Measurements from ENCODE around the gene GRM1.

The GRM1 gene

GRCh38 chr6:146381486-146381885, 352.6 kb downstream of the GRM1 start:
- TF ChIP-seq CTBP1 (IDR thresholded peaks at IDR 0.05; ENCODE audit: borderline replicate concordance) (no peak), BHLHE40 (IDR thresholded peaks at IDR 0.05; ENCODE audit: borderline replicate concordance) (no peak), LEF1 (IDR thresholded peaks at IDR 0.05; ENCODE audit: borderline replicate concordance) (no peak), HDGF (IDR thresholded peaks at IDR 0.05; ENCODE audit: borderline replicate concordance) (no peak), PKNOX1 (IDR thresholded peaks at IDR 0.05) (no peak), FOXK2 (IDR thresholded peaks at IDR 0.05) (no peak), FOXA1 (IDR thresholded peaks at IDR 0.05) (no peak), ARNT (IDR thresholded peaks at IDR 0.05) (no peak), ELF4 (IDR thresholded peaks at IDR 0.05) (no peak), SUZ12 (IDR thresholded peaks at IDR 0.05) (no peak), NFRKB (IDR thresholded peaks at IDR 0.05) (no peak), FOXM1 (IDR thresholded peaks at IDR 0.05; ENCODE audit: borderline replicate concordance) (no peak), L3MBTL2 (conservative IDR thresholded peaks at IDR 0.05) (no peak), ZNF384 (IDR thresholded peaks at IDR 0.05) (no peak), TARDBP (IDR thresholded peaks at IDR 0.05) (no peak)
- DNase-seq (ENCODE audit: extremely low spot score), result no peak
- ChIA-PET POLR2A (no interaction called here), CTCF (no interaction called here)

DNA sequence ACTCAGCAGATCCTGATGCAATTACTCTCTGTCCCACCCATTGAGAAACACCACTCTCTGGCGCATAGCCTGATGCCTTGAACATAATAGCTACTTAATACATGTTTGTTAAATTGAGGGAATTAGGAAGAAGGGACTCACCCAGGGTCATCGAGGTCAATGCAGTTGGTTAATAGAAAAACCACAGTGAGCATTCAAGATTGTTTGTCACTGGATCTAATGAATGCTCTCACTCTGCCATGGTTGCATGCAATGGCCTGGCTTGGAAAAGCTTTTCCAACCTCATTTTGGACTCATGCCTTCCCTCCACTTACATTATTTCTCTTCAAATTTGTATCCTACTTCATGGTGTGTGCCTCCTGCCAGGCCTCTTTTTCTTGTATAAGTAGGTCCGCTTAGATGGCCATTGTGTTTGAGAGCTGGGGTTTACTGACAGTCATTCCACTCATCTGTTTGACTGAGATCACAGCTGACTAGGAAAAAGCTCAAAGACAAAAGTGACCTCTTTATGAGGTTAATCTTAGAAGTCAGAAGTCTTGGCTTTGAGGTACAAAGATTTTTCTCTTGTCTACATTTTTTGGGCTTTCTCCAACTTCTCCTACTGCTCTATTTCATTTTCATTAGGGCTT, 360.0 kb downstream of the GRM1 start:
- ChIA-PET POLR2A (no interaction called here), CTCF (no interaction called here)
- no peak for DNase-seq (ENCODE audit: extremely low spot score)
- no peak for TF ChIP-seq L3MBTL2 (conservative IDR thresholded peaks at IDR 0.05)
- TF ChIP-seq SP1 (IDR thresholded peaks at IDR 0.05), result no peak
- TF ChIP-seq FOXK2 (IDR thresholded peaks at IDR 0.05), result no peak
- TF ChIP-seq TARDBP (IDR thresholded peaks at IDR 0.05), result no peak
- TF ChIP-seq PKNOX1 (IDR thresholded peaks at IDR 0.05), result no peak
- TF ChIP-seq CTBP1 (IDR thresholded peaks at IDR 0.05; ENCODE audit: borderline replicate concordance), result no peak
- TF ChIP-seq ZNF384 (IDR thresholded peaks at IDR 0.05), result no peak
- TF ChIP-seq BHLHE40 (IDR thresholded peaks at IDR 0.05; ENCODE audit: borderline replicate concordance), result no peak
- TF ChIP-seq HDGF (IDR thresholded peaks at IDR 0.05; ENCODE audit: borderline replicate concordance), result no peak

- POLR2A ChIA-PET, result no interaction called here
- DNase-seq (ENCODE audit: extremely low spot score), result no peak
- CTCF ChIA-PET, result no interaction called here
- TF ChIP-seq FOXK2 (IDR thresholded peaks at IDR 0.05) (no peak), FOXA1 (IDR thresholded peaks at IDR 0.05) (no peak), PKNOX1 (IDR thresholded peaks at IDR 0.05) (no peak), SUZ12 (IDR thresholded peaks at IDR 0.05) (no peak), ELF4 (IDR thresholded peaks at IDR 0.05) (no peak), BHLHE40 (IDR thresholded peaks at IDR 0.05; ENCODE audit: borderline replicate concordance) (no peak), HDGF (IDR thresholded peaks at IDR 0.05; ENCODE audit: borderline replicate concordance) (no peak), L3MBTL2 (conservative IDR thresholded peaks at IDR 0.05) (no peak), ARNT (IDR thresholded peaks at IDR 0.05) (no peak), LEF1 (IDR thresholded peaks at IDR 0.05; ENCODE audit: borderline replicate concordance) (no peak), FOXM1 (IDR thresholded peaks at IDR 0.05; ENCODE audit: borderline replicate concordance) (no peak), SP1 (IDR thresholded peaks at IDR 0.05) (no peak), TARDBP (IDR thresholded peaks at IDR 0.05) (no peak), NFRKB (IDR thresholded peaks at IDR 0.05) (no peak)
Measured at GRCh38 chr6:146389740-146390139, 360.9 kb downstream of the GRM1 start.

- POLR2A ChIA-PET, result no interaction called here
- CTCF ChIA-PET, result no interaction called here
- no peak for DNase-seq (ENCODE audit: extremely low spot score)
- TF ChIP-seq PKNOX1 (IDR thresholded peaks at IDR 0.05) (0 out of 2 replicates have a peak, but pooled peaks have one; percentile 28), TARDBP (IDR thresholded peaks at IDR 0.05) (no peak), ARNT (IDR thresholded peaks at IDR 0.05) (no peak), CTBP1 (IDR thresholded peaks at IDR 0.05; ENCODE audit: borderline replicate concordance) (no peak), NFRKB (IDR thresholded peaks at IDR 0.05) (no peak), ELF4 (IDR thresholded peaks at IDR 0.05) (no peak)
Measured at GRCh38 chr6:146397638-146398037, 368.8 kb downstream of the GRM1 start.

GRCh38 chr6:146402476-146402875, 373.6 kb downstream of the GRM1 start:
- TF ChIP-seq SP1 (IDR thresholded peaks at IDR 0.05) (no peak), NFRKB (IDR thresholded peaks at IDR 0.05) (no peak), SUZ12 (IDR thresholded peaks at IDR 0.05) (no peak), HDGF (IDR thresholded peaks at IDR 0.05; ENCODE audit: borderline replicate concordance) (no peak), FOXK2 (IDR thresholded peaks at IDR 0.05) (no peak), CTBP1 (IDR thresholded peaks at IDR 0.05; ENCODE audit: borderline replicate concordance) (no peak), LEF1 (IDR thresholded peaks at IDR 0.05; ENCODE audit: borderline replicate concordance) (no peak), ELF4 (IDR thresholded peaks at IDR 0.05) (no peak), ARNT (IDR thresholded peaks at IDR 0.05) (no peak), TARDBP (IDR thresholded peaks at IDR 0.05) (no peak), L3MBTL2 (conservative IDR thresholded peaks at IDR 0.05) (no peak), ZNF384 (IDR thresholded peaks at IDR 0.05) (no peak), PKNOX1 (IDR thresholded peaks at IDR 0.05) (no peak), FOXM1 (IDR thresholded peaks at IDR 0.05; ENCODE audit: borderline replicate concordance) (no peak), FOXA1 (IDR thresholded peaks at IDR 0.05) (no peak), BHLHE40 (IDR thresholded peaks at IDR 0.05; ENCODE audit: borderline replicate concordance) (no peak)
- no peak for DNase-seq (ENCODE audit: extremely low spot score)
- ChIA-PET POLR2A (no interaction called here), CTCF (no interaction called here)
